ENCODE results near the gene IL17RD. TPM values are rescaled to one million over a fixed set of nuclear protein-coding genes. Genes with fewer than 3 reads are reported as not detected.

The IL17RD gene
- total RNA-seq, 1 donor from 2014 or later = 14.8 TPM

GRCh38 chr3:57057351-57057750, 107.8 kb downstream of the IL17RD start:
- no peak for DNase-seq (ENCODE audit: low spot score)
- intact Hi-C loops (cut with DNase I) = loop anchor here (5.0 kb wide), 1 partner anchor 375 kb away; no protein-coding TSS in a partner anchor
- no peak for ATAC-seq

- DNase-seq (ENCODE audit: low spot score) (no peak), ATAC-seq (no peak)
- intact Hi-C loops (cut with DNase I) = no loop called here
Observed at GRCh38 chr3:57053122-57053521, 112.0 kb downstream of the IL17RD start.

DNA sequence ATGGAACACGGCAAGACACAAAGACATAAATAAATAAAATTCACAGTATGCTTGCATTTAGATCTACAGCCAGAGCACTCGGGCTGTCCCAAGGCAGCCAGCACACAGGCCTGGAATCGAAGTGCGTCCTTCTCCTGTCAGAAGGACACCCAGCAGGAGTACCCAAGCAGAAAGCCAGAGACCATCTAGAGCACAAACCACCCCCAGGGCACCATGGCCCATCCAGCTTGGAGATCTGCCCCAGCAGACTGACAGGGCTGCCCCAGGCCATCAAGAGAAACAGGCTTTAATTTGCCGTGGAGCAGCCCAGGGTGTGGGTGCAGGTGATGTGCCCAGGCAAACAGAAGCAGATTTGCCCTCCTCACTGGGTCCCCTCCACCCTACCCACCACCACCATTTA, 112.5 kb downstream of the IL17RD start:
- ATAC-seq (no peak), DNase-seq (ENCODE audit: low spot score) (no peak)
- intact Hi-C loops (cut with DNase I) = no loop called here

DNA sequence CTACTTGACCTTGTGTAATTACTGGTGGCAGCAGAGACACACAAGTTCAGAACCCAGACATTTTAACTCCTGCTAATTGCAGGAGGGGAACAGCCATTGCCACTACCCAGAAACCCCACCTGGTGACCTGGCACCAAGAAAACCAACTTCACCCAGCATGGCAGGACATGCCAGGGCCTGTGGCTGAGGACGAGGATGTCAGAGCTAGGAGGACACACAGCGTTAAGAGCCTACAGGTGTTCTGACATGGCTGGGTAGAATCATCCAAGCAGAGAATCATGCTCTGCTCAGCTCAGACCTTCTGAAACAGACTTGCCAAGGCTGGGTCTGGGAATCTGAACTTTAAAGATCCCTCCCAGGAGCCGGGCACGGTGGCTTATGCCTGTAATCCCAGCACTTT, 116.4 kb downstream of the IL17RD start:
- DNase-seq (ENCODE audit: low spot score) (no peak), ATAC-seq (peak; percentile 2)
- intact Hi-C loops (cut with DNase I) = no loop called here

DNA sequence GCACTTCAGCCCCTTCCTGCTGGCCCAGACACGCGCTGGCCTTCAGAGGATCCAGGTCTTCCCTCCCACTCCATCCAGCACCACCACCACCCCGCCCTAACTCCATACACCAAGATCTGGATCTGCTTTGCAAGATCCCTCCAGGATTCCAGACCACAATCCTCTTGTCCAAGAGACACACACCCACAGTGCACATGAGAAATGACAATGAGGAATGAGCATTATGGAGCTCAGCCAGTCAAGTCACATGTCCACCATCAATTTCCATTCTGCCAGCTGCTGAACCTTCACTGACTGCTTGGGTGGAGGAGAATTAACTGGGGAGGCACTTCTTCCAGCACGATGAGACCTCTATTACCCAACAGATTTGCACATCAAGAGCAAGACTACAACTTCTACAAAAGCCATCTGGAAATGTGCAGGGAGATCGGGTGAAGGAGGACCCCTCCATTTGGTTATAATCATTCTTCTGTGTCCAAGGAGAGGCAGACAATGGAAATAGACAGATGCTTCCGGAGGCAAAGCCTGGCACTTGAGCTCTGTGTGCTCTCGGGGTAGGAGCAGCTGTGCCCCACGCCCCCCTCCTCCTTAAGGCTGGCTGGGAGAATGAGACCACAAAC, 117.0 kb downstream of the IL17RD start:
- peak; percentile 96 for ATAC-seq
- DNase-seq (ENCODE audit: low spot score) = peak; percentile 61
- intact Hi-C loops (cut with DNase I) = no loop called here

DNA sequence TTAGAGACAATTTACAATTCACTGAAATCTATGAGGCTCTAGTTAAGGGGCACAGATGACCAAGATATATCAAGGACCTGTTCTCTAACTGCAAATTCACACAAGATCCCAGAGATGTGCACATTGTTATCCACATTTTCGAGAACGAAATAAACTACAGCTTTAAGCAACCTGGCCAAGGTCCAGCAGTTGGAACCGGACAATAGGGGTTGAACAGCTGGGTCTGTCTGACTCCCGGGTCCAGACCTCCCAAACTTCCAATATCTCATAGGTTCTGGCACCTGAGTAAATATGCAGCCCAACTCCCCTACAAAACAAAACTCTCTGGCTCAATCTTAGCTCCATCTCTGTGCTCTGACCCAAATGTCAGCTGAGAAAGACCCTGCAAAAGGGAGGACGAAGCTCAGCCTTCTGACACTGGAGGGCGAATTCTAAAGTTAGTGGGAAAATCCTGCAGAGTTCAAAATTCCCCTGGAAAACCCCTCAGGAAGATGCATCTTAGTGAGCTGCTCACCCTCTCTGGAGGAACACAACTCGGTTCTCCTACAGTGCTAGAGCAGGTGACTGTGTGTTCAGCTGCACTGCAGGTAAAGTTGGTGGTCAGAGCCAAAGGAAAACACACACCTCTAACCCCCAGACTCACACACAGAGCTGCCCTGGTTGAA, 118.9 kb downstream of the IL17RD start:
- intact Hi-C loops (cut with DNase I) = no loop called here
- ATAC-seq (no peak), DNase-seq (ENCODE audit: low spot score) (no peak)

DNA sequence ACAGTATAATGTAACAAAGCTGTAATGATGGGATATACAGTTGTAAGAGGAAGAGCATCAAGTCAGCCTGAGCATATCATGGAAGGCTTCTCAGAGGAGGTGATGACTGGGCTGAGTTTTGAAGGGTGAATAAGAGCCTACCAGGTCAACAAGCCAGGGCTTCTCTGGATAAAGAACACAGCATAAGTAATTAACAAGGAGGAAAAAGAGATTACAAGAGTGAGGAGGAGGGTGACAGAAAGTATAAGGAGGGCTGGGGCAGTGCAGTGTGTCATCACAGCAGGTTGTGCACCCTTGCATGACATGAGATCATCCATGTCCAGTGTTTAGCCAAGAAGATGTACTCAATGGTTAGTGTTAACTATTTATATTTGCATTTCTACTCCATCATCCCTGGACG, 121.6 kb downstream of the IL17RD start:
- ATAC-seq (no peak), DNase-seq (ENCODE audit: low spot score) (no peak)
- intact Hi-C loops (cut with DNase I) = no loop called here

DNA sequence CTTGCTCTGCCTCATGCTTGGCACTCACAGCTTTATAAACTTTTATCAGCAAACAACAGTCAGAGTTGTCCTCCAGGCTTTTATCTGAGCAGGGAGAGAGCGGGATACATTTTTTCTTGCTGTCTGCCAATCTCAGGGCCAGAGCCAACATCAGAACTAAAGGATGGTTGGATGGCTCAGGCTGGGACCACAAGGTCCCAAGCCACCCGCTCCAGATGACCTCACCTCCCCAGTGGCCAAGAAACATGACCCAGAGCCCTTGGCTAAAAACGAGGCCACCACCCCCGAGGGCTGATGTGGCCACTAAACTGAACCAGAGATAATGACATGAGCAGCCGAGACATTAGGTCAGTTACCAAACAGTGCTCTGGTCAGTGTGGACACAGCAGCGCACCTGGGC, 123.5 kb downstream of the IL17RD start:
- ATAC-seq (peak; percentile 42), DNase-seq (ENCODE audit: low spot score) (no peak)
- intact Hi-C loops (cut with DNase I) = no loop called here

Other genes with a start within 250 kb of the IL17RD start
- not detected for gene SPATA12, start 104.7 kb downstream of the IL17RD start, total RNA-seq
- gene HESX1, start 34.6 kb upstream of the IL17RD start, total RNA-seq = 0.89 TPM
- 56.7 TPM for gene APPL1, start 62.4 kb upstream of the IL17RD start, total RNA-seq
- gene ASB14, start 127.3 kb upstream of the IL17RD start, total RNA-seq = not detected